NAMALWA (cell line): ENCODE data around the gene QSOX1.

ENCODE experiments used
- DNase-seq: peaks from one replicate; pipeline ENCODE4 v3.0.0-alpha.2; 2015; ENCODE audit warnings: low spot score

QSOX1 gene

DNA sequence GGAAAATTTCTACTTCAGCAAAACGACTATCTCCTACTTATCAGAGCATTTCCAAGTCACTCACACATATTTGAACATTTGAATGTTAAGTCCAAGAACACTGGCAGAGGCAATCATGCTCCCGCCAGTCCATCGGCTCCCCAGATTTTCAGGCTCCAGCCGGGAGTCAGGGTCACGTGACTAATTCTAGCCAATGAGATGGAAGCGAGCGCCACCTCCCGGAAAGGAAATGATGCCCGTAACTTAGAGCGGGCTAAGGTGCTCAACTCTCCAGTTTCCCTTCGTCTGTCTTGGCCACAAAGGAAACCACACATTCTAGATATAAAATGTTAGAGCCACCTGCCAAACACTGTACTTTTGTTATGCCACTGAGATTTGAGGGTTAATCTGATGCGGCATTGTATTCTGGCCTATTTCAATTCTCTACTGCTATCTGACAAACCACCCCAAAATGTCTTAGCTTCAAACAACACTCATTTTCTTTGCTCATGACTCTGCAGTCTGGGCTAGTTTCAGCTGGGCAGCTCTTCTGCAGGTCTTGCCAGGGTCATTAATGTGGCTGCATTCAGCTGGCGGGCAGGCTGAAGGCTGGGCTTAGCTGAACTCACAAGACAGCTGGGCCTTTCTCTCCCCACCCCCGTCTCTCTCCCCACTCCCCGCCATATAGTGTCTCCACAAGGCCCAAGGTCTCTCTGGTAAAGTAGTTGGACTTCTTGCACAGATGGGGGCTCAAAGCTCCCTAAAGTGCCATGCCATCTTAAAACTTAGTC, 58.9 kb downstream of the QSOX1 start:
- DNase-seq, result no peak

DNA sequence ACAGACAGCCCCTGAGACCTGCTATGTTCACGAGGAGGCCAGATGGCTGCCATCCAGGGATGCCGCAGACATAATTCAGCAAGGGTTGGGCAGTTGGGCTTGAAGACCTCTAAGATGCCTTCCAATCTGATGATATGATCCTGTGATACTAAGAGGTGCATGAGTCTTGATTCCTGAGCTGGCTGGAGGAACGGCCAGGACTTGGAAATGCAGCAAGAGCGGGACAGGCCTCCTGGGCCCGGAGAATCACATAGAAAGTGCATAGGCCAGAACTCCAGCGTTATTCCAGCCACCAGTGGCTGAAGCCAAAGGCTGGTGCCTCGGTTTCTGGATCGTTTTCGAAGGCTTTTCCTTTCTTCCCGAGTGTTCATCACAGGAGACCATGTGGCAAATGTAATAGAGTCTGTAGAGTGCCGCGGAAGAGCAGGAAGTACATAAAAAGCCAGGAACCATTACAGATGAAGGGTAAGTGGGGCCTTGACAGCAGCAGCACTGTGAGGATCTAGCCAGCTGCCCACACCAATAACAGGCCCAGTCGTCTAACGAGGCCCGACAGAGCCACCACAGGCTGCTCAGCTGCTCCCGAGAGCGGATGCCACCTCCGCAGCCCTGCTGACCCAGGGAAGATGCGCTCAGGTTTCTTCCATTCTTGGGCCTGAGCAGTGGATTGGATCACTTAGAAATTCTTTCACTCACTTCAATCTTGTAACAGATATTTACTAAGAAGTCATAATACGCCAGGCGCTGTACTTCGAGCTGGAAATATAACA, 61.4 kb downstream of the QSOX1 start:
- no peak for DNase-seq

DNA sequence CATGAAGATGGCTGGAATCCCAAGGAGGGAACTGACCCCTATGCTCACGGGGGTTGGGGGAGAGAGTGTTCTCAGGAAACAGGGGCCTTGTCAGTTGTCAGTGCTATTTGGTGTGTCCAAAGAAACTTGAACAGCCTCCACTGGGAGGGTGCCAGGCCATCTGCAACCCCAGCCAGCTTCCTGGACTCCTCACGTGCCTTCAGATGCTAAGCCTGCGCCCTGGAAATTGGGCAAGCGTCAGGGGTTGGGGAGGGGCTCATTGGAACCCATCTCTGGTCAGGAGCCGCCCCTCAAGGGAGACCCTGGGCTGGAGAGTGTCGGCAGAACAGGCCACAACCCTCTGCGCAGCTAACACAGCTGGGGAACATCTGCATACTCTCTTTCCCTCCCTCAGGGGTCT, 62.3 kb downstream of the QSOX1 start:
- DNase-seq, result no peak

DNA sequence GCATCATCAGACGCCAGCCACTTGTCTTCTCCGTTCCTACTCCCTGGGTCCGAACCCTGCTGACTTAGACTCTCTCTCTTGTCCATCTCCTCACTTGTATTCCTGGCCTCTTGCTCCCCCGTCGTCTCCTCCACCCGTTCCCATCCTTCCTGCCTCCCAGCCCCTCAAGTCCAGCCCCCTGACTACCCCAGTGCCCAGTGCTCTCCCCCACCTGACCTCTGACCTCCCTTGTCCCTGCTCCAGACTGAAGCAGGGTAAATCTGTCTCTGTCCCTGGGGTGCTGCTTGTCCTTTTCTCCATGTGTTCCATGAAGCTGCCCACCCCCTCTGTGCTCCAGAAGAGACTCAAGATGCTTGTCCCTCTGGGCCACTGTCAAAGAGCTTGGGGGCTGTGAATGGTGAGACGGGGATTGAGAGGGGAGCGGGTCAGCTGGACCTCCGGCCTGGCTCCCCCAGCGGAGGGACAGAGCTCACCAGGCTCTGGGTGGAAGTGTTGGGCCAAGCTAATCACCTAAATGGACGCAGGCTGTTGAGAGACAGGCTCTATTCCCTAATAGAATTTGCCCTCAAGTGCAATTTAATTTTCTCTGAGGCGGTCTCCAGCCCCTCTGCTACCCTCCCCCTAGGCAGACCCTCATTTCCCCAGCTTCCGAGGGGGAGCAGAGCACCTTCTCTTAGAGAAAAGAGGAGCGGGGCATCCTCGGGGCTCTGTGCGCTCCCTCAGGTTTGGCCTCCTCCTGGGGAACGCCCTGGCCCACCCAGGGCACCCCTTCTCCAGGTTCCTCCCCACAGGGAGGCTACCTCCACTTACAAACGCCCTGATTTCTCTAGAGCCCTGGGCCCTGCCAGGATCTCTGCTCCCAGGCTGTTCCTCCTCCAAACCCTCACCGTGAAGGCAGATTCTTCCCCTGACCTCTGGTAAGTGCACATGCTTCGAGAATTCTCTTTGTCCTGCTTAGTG, 64.4 kb downstream of the QSOX1 start:
- no peak for DNase-seq

DNA sequence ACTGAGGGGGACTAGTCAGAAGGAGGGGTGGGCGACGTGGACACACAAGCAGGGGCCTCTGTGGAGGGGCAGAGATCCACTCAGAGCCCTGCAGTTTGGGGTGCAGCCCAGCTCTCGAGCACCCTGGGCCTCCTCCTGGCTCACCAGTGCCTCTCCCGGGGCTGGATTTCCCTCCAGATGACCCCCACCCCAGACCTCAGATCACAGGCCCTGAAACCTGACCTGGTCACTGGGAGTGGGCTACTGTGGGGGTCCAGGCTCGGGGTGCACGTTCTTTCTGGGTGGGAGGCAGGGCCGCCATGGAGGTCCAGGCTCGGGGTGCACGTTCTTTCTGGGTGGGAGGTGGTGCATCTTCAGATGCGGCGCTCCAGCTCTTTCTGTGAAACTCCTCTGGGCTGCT, 65.1 kb downstream of the QSOX1 start:
- DNase-seq, result no peak

DNA sequence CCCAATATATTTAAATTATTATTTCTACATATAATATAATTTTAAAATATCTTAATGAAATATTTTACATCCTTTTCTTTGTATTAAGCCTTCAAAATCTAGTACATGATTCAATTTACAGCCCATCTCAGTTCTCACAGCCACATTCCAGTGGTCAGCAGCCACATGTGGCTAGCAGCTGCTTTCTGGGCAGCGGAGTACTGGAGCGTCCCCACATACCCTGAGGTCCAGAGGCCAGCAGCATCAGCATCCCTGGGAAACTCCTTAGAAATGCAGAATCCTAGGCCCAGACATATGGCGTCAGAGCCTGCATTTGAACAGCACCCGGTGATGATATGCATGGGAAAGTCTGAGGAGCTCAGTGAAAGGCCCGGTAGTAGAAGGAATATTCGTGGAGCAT, 66.8 kb downstream of the QSOX1 start:
- DNase-seq, result no peak

DNA sequence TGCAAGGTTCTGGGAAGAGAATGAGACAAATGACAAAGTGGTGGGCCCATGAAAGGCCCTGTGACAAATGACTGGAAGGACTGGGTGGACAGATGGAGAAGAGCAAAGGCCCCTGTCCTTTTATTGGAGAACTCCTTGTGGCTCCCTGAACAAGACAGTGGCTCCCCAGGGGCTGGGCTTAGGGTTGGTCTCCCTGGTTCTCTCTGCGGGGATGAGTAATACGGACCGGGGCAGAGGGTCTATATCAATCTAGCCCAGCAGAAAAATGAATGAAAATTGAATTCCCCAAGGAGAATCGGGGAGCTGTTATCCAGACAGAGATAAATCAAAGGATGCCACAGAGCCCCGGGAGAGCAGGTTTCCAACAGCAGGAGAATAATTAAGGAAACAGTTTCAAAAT, 70.2 kb downstream of the QSOX1 start:
- no peak for DNase-seq

DNA sequence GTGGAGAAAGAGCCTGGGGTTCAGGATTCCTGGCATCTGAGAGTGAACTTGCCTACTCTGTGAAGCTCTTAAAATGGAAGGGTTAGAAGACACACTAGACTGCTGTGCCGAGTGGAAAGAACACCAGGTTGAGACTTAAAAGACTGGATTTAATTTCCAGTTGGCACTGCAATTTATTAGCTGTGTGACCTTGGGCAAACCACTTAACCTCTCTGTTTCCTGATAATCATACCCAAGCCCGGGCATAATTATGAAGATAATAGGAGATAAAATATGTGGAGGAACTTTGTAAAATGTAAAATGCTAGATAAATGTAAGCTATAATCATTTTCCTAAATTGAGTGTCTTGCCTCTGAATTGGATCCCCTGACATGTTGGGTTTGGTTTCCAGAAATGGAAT, 70.7 kb downstream of the QSOX1 start:
- no peak for DNase-seq

DNA sequence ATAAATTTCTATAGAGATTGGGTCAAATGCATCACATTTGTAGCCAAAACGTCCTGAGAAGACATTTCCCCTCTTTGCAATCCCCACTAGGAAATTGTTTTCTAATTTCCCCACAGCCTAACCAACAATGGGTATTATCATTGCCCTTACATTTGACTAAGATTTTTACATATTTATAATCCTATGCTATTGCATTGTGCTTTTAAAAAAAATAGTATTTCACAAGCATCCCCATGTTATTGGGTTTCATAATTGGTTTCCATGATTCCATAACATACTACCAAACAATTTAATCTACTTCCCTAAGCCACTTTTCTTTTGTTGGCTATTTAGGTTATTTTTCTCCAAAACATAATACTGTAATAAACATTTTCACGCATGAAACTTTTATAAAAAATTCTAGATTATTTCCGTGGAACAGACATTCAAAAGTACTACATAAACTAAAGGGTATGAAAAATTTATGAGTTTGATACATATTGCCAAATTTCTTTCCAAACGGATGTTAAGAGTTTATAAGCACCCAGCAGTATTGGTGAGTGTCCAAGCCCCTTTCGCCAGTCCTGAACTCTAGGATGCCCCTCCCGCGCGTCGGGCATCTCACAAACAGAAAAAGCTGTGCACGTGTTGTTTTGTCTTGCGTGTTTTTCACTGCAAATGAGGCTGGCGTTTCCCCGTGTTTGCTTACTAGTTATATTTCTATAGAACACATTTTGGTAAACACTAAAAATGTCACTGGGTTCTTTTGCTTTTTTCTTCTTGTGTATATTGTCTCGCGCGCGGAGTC, 73.4 kb downstream of the QSOX1 start:
- DNase-seq, result no peak

DNA sequence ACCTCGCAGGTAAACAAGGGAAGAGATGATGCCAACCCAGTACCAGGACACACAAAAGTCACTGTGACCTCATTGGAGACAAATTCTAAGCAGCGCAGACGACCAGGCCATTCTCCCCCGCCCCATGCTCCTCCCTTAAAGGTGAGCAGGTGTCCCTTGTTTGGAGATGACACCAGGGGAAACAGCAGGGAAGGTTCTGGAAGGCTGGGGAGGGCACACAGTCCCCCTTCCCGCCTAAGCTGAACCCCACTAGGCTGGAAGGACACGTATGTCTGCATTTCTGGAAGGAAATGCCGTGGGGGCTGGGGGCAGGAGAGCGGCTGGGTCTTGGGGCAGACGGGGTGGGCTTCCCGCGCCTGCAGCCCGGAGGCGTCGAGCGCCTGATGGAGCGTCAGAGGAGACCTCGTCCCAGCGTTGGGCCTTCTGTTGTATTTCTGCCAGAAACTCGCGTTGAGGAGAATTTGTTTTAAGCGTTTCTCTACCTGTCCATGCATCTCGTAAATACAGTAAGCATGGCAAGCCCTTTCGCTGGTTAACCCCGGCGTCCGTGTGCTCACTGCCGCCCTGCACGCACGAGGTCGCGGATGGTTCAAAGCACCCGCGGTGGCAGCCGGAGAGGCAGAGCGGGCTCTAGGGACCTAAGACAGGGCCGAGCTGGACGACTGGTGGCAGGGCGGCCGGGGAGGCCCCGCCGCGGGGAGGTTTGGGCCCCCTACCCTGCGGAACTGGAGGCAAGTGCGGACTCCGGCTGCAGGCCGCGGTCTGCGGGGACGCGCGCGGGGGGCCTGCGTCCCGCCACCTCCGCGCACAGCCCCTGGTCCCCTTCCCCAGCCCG, 74.2 kb downstream of the QSOX1 start:
- DNase-seq, result no peak

DNA sequence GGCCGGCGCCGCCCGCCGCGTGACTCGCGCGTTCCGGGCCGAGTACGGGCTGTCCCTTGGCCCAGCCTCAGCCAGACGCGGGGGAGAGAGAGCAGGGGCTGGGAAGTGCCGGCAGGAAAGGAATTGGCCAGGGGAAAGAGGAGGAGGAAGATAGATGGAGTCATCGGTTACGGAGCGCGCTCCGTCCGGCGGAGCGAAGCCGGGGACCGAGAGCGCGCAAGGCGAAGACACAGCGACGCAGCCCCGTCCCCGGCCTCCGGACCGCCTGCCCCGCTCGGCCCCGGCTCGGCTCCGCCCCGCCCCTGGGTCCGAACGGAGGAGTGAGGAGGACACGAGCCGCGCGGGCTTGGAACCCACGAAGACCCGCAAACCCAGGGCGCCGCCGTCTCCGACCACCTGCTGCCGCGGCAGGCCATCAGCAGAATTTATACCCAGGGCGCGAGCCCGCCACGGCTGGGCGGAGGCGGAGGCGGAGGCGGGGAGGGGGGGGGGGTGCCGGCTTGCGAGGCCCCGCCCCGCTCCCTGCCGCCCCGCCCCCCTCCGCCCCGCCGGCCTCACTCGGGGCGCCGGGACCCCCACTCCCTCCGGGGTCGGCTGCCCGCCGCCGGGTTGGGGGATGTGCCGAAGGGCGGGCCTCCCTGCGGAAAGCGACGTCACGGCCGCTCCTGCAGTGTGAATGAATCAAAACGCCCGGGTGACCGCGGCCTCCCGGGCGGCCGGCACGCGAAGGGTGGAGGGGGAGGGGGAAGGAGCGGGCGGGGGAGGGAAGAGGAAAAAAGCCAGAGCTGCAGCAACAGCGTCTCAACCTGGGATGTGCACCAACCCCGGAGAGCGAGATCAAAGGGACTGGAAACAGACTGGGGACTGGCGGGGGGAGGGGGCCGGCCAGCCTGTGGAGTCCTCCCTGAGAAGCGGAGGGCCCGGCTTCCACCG, 75.1 kb downstream of the QSOX1 start, which contains the start of gene LHX4:
TSS of gene LHX4 (plus strand) at position 782 of the 933 bp plus-strand sequence. CDS start 266 bp downstream, outside the sequence.
- peak; percentile 60 for DNase-seq

DNA sequence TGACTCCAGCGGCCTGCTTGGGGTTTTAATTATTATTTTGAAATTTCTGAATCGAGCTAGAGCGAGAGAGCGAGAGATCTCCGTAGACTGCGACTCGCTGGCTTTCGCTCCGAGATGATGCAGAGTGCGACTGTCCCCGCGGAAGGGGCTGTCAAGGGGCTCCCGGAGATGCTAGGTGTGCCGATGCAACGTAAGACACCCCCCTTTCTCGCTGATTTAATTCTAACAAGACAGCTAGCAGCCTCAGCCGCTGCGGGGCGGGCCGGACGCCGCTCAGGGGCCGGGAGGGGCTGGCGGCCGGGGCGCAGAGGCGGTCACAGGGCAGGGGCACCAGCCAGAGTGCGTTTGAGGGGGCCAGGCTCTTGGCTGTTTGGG, 75.7 kb downstream of the QSOX1 start:
- DNase-seq, result no peak

DNA sequence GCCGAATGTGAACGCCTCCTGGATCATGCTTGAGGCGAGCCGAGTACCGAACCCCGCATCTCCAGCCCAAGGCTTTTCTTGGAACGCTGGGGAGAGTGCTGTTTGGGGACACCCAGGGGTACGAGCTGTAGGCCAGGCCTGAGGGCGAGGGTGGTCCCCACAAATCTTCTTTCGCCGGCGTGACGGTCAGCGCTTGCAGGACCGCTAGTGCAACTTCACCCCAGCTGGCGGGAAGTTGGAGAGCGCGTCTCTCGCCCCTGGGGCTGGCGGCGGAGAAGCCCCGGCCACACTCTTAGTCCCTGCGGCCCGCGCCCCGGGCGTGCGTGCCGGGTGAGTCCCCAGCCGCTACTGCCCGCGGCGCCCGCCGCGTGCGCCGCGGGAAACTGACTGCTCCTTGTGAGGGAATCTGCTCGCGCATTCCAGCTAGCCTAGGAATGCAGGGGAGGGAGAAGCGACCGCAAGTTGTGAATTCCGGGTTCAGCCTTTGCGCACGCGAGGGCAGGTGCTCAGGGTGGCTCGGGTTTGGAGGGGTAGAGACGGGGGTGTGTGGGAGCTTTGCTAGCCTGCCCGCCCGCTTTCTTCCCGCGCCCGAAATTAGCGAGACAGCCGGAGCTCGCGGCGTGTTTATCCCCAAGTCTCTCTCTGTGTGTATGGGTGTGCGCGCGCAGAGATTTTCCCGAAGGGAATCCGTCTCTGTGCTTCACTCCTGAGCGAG, 76.3 kb downstream of the QSOX1 start:
- DNase-seq, result no peak

DNA sequence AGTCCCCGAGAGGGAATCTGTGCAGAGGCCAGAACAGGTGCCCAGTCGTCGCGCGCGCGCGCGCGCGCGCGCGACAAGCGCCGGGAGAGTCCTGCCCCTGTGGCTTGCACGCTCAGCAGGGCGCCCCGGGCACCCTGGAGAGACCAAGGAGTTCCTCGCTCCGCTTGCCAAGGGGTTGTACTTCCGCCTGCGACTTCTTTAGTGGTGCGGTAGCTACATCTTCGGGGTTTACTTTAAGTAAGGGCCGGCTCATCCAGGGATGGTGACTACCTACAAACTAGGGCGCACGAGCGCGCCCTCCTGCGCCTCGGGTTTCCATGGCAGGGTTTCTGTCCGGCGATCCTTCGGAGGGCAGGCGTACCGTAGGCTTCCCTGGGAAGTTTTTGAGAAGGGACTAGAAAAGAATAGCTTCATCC, 76.8 kb downstream of the QSOX1 start:
- DNase-seq, result no peak

DNA sequence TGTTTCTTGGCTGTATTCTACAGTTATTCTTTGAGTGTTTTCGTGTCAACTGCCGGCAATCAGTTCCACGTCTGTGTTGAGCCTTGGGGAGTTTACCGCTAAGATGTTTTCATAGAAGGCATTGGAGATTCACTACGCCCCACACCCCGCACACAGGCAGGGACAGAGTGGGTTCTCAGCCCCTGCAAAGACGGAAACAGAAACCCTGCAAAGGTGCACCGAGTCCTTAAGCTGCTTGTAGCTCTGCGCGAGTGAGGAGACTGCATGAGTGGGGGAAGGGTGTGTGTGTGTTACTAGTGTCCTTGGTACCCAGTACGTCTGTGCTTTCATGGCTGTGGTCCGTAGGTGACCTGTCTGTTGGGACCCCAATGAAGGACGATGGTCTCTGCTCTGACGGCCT, 77.3 kb downstream of the QSOX1 start:
- no peak for DNase-seq

DNA sequence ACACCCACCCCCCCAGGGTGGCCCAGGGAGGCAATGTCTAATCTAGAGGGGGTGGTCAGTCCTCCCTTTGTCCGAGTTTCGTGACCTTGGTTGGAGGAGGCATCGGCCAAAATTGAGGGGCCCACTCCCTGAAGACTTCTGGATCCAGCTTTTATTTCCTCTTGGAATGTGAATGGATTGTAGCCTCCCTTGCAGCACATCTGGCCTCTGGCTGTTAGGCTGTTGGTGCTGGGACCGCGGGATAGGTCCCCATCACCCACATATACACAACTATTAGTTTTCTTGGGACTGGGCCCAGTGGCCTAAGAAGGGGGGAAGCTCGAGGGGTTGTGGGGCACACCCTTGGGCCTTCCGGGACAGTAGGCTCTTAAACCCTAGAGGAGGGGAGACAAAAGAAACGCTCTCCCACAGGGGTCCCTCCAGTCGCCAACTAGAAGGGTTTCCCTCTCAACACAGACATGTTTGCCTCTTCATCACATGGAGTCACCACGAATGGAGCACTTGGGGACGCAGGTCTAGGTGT, 77.9 kb downstream of the QSOX1 start:
- no peak for DNase-seq

DNA sequence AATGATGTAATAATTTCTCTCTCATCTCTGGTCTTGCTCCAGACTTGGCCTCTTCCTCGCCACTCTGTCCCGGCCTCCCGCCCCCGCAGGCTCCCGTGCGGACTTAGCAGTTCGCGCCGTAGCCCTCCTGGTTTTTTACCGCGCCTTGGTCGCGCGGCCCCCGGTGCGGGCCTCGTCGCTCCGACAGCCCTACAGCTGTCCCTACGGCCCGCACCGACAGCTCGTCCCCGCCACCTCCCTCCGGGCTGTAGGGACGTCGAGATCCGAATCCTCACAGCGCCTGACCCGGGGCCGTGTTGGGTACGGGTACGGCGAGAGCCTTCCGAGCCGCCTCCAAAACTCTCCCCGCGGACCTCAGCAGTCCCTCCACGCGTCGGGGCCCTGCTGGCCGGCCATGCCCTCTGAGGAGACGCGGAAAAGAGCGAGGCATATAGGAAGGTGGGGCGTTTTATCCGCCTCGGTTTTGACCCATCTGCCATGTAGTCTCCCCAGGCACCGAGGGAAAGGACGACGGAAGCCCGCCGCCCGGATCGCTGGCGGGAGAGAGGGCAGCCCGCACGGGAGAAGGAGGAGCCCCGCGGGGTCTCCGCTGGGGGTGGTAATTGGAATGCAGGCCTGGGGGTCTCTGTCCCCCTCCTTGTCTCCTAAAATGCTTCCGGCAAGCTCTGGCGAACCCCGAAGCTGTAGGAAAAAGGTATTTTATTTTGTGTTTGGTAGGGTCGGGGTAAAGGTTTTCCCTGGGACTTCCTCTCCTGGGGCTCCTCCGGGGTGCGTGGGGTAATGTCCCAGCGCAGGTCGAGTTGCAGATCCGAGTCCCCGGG, 78.7 kb downstream of the QSOX1 start:
- DNase-seq, result no peak
